Activated CD8-positive, alpha-beta T cell treated with anti-CD3 and anti-CD28 coated beads for 36 hours (primary cell): Measurements from ENCODE around the gene TRABD2A. TPM values are rescaled to one million over a fixed set of nuclear protein-coding genes. Genes with fewer than 3 reads are reported as not detected.

ENCODE experiments used
- ATAC-seq: fragments of 200-7000 bp; cut with Tn5 transposase; one replicate; pipeline ENCODE4 v1.10.0; 2021; ENCODE audit warnings: mild to moderate bottlenecking, moderate library complexity
- CTCF ChIA-PET: fragments of 350-600 bp; sonication (Branson Sonifier 250); formaldehyde crosslinking; loops from one replicate; lab custom pipeline; 2021; ENCODE audit warnings: antibody characterized with exemption; lab: Charles Lee
- POLR2A ChIA-PET: fragments of 350-600 bp; sonication (Branson Sonifier 250); formaldehyde crosslinking; loops from one replicate; lab custom pipeline; 2021; ENCODE audit warnings: antibody characterized with exemption; lab: Charles Lee
- DNase-seq: peaks from one replicate; pipeline ENCODE4 v3.0.0-alpha.2; 2020
- H3K27ac Mint-ChIP-seq: one replicate; pipeline ENCODE4 v1.8.0; 2021; ENCODE audit warnings: mild to moderate bottlenecking, mixed read lengths
- H3K27me3 Mint-ChIP-seq: one replicate; pipeline ENCODE4 v1.8.0; 2021; ENCODE audit warnings: mixed read lengths
- H3K36me3 Mint-ChIP-seq: one replicate; pipeline ENCODE4 v1.8.0; 2021; ENCODE audit warnings: low read depth, mixed read lengths
- H3K4me1 Mint-ChIP-seq: one replicate; pipeline ENCODE4 v1.8.0; 2021; ENCODE audit warnings: low read depth, mixed read lengths
- H3K4me3 Mint-ChIP-seq: one replicate; pipeline ENCODE4 v1.8.0; 2021; ENCODE audit warnings: mild to moderate bottlenecking, moderate library complexity, mixed read lengths
- H3K9me3 Mint-ChIP-seq: one replicate; pipeline ENCODE4 v1.8.0; 2021; ENCODE audit warnings: mixed read lengths
- intact Hi-C: fragments of 100-400 bp; cut with micrococcal nuclease; formaldehyde crosslinking; loops from one replicate; pipeline ENCODE4 v1.10.0; 2022
- total RNA-seq, 2 experiments: library from RNA; stranded (reverse); gene quantifications; one replicate each; pipeline ENCODE4 v1.2.3, GENCODE V29; 2021
- TF ChIP-seq, protein P1 (sequence below): fragments of 200-600 bp; IDR thresholded peaks from one replicate; pipeline ENCODE4 v1.8.0; 2022; ENCODE audit warnings: antibody characterized with exemption, mild to moderate bottlenecking

The TRABD2A gene
- total RNA-seq, 2 experiments from 2014 or later = 56.3 to 56.4 TPM

GRCh38 chr2:84854850-84855249, 26.0 kb downstream of the TRABD2A start:
- H3K9me3 Mint-ChIP-seq = peaks cover 20% of the 10 kb centered on the region
- POLR2A ChIA-PET = interaction anchor here (1.2 to 1.5 kb wide), 4 partner anchors 9 to 52 kb away, joined by 3 to 6 read pairs (median 4); no protein-coding TSS in a partner anchor
- no peak overlapping the region for H3K4me3 Mint-ChIP-seq
- H3K27me3 Mint-ChIP-seq = no peaks in the 10 kb centered on the region
- intact Hi-C loops = no loop called here
- ATAC-seq (no peak), DNase-seq (no peak)
- H3K27ac Mint-ChIP-seq = peak overlapping the region; percentile 93
- TF ChIP-seq, protein P1, sequence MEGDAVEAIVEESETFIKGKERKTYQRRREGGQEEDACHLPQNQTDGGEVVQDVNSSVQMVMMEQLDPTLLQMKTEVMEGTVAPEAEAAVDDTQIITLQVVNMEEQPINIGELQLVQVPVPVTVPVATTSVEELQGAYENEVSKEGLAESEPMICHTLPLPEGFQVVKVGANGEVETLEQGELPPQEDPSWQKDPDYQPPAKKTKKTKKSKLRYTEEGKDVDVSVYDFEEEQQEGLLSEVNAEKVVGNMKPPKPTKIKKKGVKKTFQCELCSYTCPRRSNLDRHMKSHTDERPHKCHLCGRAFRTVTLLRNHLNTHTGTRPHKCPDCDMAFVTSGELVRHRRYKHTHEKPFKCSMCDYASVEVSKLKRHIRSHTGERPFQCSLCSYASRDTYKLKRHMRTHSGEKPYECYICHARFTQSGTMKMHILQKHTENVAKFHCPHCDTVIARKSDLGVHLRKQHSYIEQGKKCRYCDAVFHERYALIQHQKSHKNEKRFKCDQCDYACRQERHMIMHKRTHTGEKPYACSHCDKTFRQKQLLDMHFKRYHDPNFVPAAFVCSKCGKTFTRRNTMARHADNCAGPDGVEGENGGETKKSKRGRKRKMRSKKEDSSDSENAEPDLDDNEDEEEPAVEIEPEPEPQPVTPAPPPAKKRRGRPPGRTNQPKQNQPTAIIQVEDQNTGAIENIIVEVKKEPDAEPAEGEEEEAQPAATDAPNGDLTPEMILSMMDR = no peak
- H3K36me3 Mint-ChIP-seq = peaks cover 78% of the 10 kb centered on the region
- CTCF ChIA-PET = interaction anchor here (1.5 kb wide), 1 partner anchor 8 kb away, joined by 4 read pairs; no protein-coding TSS in a partner anchor
- peaks cover 94% of the 10 kb centered on the region for H3K4me1 Mint-ChIP-seq

- Mint-ChIP-seq H3K4me1 (peaks cover 90% of the 10 kb centered on the region), H3K27me3 (no peaks in the 10 kb centered on the region), H3K4me3 (no peak overlapping the region), H3K9me3 (peaks cover 20% of the 10 kb centered on the region), H3K27ac (peak overlapping the region; percentile 70), H3K36me3 (peaks cover 74% of the 10 kb centered on the region)
- ChIA-PET POLR2A (interaction anchor here (0.8 to 2.9 kb wide), 7 partner anchors 10 to 156 kb away, joined by 3 to 10 read pairs (median 3); no protein-coding TSS in a partner anchor), CTCF (interaction anchor here (1.5 to 3.8 kb wide), 2 partner anchors 74 to 110 kb away, joined by 3 to 20 read pairs; no protein-coding TSS in a partner anchor)
- intact Hi-C loops = no loop called here
- DNase-seq (no peak), ATAC-seq (no peak)
- TF ChIP-seq, protein P1 = no peak
Observed at GRCh38 chr2:84851876-84852275, 29.0 kb downstream of the TRABD2A start.

- H3K4me1 Mint-ChIP-seq = peaks cover 90% of the 10 kb centered on the region
- intact Hi-C loops = no loop called here
- ChIA-PET POLR2A (interaction anchor here (1.0 to 2.9 kb wide), 9 partner anchors 8 to 63 kb away, joined by 3 to 12 read pairs (median 5); partner anchors contain the start of gene TMSB10), CTCF (interaction anchor here (0.6 to 3.8 kb wide), 11 partner anchors 7 to 357 kb away, joined by 3 to 20 read pairs (median 3); partner anchors contain the start of gene TRABD2A)
- H3K36me3 Mint-ChIP-seq = peaks cover 64% of the 10 kb centered on the region
- H3K27me3 Mint-ChIP-seq = no peaks in the 10 kb centered on the region
- TF ChIP-seq, protein P1 = no peak
- ATAC-seq (no peak), DNase-seq (no peak)
- no peak overlapping the region for H3K4me3 Mint-ChIP-seq
- H3K27ac Mint-ChIP-seq = peak overlapping the region; percentile 70
- H3K9me3 Mint-ChIP-seq = peaks cover 20% of the 10 kb centered on the region
Observed at GRCh38 chr2:84850471-84850870, 30.4 kb downstream of the TRABD2A start.

- Mint-ChIP-seq H3K9me3 (peaks cover 15% of the 10 kb centered on the region), H3K4me3 (peak overlapping the region; percentile 8), H3K27me3 (no peaks in the 10 kb centered on the region), H3K36me3 (peaks cover 62% of the 10 kb centered on the region), H3K4me1 (peaks cover 86% of the 10 kb centered on the region), H3K27ac (peak overlapping the region; percentile 70)
- TF ChIP-seq, protein P1 = no peak
- ATAC-seq = peak; percentile 54
- intact Hi-C loops = loop anchor here (5.0 to 10.0 kb wide), 2 partner anchors 33 to 65 kb away; partner anchors contain the start of gene TRABD2A
- DNase-seq = peak; percentile 76
- ChIA-PET CTCF (interaction anchor here (0.6 to 3.8 kb wide), 12 partner anchors 8 to 108 kb away, joined by 3 to 20 read pairs (median 3); partner anchors contain the start of gene TRABD2A), POLR2A (interaction anchor here (1.1 to 2.9 kb wide), 8 partner anchors 8 to 76 kb away, joined by 4 to 12 read pairs (median 6); partner anchors contain the start of gene TMSB10)
Observed at GRCh38 chr2:84849271-84849952, 31.5 kb downstream of the TRABD2A start.
